Stimulated activated CD8-positive, alpha-beta memory T cell treated with anti-CD3 and anti-CD28 coated beads, Interleukin-12 subunit alpha, Interleukin-12 subunit beta, amount 100 ng/mL, for 24 hours (primary cell): ENCODE results near the gene TMEM222.
"Not testable (repeated sequence)": the region's sequence is repeated elsewhere in the genome, so short reads cannot be mapped to it uniquely, and the experiment has no call there.

Source experiments
- DNase-seq: peaks from one replicate; pipeline ENCODE4 v3.0.0-alpha.2; 2020; ENCODE audit errors: extremely low read depth

TMEM222 gene

GRCh38 chr1:27380766-27381733 lies 59.1 kb downstream of the TMEM222 start:
- no peak for DNase-seq

DNA sequence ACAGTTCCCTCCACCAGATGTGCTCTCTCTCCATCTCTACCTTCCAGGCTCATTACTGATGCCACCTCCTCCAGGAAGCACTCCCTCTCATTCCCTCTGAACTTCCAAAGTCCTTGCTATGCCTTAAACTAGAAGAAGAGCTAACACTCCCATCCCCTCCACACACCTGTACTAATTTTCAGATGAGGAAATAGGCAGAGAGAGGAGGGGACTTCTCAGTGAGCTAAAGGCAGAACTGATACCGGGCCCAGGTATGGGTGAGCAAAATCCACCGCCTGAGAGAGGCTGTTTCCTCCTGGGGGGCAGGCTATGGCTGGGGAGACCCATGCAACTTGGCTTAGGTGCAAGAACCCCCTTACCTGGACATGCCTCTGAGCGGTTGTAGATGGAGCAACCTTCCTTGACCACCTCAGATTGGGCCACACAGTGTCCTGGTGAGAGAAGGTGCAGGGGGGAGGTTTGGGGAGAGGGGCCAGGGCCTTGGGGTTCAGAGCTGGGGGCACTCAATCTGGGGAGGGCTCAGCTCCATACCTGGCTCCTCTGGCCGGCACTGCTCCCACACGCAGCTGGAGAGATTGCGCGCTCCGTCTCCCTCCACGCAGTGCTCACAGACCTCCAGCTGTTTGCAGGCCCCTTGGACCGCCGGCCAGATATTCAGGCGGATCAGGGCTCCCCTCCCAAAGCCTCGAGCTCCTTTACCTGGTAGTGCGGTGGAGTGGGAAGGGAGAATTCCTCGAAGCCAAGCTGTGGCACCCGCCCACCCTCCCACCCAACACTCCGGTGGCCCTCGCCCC lies 60.2 kb downstream of the TMEM222 start:
- no peak for DNase-seq

DNA sequence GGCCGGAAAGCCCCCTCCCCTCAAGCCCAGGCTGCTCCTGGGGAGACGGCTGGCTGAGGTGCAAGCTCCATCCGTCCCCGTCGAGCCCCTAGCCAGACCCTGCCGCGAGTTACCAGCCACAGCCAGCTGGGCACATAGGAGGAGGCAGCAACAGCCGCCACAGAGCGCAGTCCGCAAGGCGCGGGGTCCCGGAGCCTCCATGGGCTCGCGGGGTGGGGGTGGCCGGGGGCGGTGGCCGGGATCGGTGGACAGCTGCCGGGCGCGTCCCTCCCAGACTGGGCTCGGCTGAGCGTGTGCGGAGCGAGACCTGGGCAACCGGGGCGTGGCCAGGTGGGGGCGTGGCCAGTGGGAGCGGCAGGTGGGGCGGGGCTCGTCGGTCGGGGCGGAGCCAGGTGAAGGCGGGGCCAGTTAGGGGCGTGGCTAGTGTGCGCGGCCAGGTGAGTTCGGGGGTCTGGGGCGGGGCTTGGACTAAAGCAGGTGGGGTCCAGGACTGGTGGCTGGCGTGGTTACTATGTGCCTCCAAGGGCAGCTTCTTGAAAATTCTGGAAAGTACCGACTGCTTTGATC lies 61.2 kb downstream of the TMEM222 start, which contains the start of gene CD164L2:
Gene CD164L2, minus strand, starts transcription at position 295 of the 567 bp plus-strand sequence. Its CDS starts 94 bp downstream, at position 201.
- DNase-seq = no peak

GRCh38 chr1:27383661-27384060 lies 61.7 kb downstream of the TMEM222 start:
- no peak for DNase-seq

DNA sequence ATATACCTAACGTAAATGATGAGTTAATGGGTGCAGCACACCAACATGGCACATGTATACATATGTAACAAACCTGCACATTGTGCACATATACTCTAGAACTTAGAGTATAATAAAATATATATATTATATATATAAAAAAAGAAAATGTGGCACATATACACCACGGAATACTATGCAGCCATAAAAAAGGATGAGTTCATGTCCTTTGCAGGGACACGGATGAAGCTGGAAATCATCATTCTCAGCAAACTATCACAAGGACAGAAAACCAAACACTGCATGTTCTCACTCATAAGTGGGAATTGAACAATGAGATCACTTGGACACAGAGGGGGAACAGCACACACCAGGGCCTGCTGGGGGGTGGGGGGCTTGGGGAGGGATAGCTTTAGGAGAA lies 62.8 kb downstream of the TMEM222 start:
- not testable (repeated sequence) for DNase-seq
